Ovary (tissue), 3 donors: Measurements from ENCODE around the gene RPTOR.

Experiments
- EP300 ChIP-seq: sonication (generic); formaldehyde crosslinking; IDR thresholded peaks from one replicate; pipeline ENCODE4 v1.6.1; 2017; ENCODE audit warnings: antibody characterized with exemption
- POLR2A ChIP-seq: fragments of 450-650 bp; IDR thresholded peaks from one replicate; pipeline ENCODE4 v1.6.1; 2017; ENCODE audit warnings: antibody characterized with exemption, mild to moderate bottlenecking, moderate library complexity
- TF ChIP-seq, protein P1 (sequence below), 3 donors: fragments of 450-650 bp in 2 of 3; fragments of 200-600 bp in 1 of 3; IDR thresholded peaks; one replicate each; pipeline versions ENCODE4 v1.5.1 to v1.8.0; 2016 to 2022; ENCODE audit warnings: antibody characterized with exemption in 3 of 3, mild to moderate bottlenecking in 1 of 3
- donor health status: DM: no; HTN: no; CAD: no.

DNA sequence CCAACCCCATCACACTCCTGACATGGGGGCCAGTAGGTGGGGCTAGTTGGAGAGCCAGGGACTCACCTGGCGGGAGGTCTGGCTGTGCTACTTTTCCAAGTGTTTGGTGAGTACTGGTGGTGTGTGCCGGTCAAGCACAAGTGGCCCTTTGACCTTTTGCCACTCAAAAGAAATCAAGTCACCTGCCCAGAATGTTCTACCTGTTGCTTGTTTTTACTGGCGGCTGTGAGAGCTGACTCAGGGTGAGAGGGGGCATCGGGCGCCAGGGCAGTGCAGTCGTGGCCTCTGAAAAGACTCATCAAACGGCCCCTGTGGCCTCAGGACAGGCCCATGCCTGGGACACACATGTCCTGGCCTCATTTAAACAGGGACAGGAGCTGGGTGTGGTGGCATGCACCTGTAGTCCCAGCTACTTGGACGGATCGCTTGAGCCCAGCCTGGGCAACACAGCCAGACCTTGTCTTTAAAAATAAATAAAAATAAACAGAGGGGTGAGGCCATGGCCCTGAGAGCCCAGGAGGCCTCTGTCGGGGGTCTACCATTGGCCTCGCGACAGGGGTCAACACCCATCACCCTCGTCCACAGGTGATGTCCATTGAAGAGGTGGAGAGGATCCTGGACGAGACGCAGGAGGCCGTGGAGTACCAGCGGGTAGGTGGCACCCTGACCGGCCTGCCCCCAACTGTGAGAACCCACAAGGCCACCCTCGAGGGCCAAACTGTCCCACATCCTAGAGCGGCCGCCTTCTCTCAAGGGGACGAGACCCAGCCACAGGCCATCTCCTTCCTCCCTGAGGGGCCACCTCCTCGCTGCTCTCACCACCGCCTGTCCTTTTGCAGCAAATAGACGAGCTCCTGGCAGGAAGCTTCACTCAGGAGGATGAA, 452.0 kb downstream of the RPTOR start:
- TF ChIP-seq, protein P1, sequence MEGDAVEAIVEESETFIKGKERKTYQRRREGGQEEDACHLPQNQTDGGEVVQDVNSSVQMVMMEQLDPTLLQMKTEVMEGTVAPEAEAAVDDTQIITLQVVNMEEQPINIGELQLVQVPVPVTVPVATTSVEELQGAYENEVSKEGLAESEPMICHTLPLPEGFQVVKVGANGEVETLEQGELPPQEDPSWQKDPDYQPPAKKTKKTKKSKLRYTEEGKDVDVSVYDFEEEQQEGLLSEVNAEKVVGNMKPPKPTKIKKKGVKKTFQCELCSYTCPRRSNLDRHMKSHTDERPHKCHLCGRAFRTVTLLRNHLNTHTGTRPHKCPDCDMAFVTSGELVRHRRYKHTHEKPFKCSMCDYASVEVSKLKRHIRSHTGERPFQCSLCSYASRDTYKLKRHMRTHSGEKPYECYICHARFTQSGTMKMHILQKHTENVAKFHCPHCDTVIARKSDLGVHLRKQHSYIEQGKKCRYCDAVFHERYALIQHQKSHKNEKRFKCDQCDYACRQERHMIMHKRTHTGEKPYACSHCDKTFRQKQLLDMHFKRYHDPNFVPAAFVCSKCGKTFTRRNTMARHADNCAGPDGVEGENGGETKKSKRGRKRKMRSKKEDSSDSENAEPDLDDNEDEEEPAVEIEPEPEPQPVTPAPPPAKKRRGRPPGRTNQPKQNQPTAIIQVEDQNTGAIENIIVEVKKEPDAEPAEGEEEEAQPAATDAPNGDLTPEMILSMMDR (IDR thresholded peaks at IDR 0.05) = no peak
- TF ChIP-seq POLR2A (no peak), EP300 (no peak)
